Activated T-cell treated with anti-CD3 and anti-CD28 coated beads, Interleukin-2, amount 50 U/mL, for 24 hours (primary cell): Measurements from ENCODE around the gene GPRASP3.
"Not testable (repeated sequence)": the region's sequence is repeated elsewhere in the genome, so short reads cannot be mapped to it uniquely, and the experiment has no call there.

Source experiments
- DNase-seq: peaks from one replicate; pipeline ENCODE4 v3.0.0-alpha.2; 2020
- H3K27ac Mint-ChIP-seq: 2 replicates; pipeline ENCODE4 v1.8.0; 2020; ENCODE audit warnings: mild to moderate bottlenecking, mixed read lengths
- H3K27me3 Mint-ChIP-seq: 2 replicates; pipeline ENCODE4 v1.8.0; 2020; ENCODE audit warnings: mixed read lengths
- H3K36me3 Mint-ChIP-seq: 2 replicates; pipeline ENCODE4 v1.8.0; 2020; ENCODE audit warnings: low read depth, mixed read lengths
- H3K4me1 Mint-ChIP-seq: 2 replicates; pipeline ENCODE4 v1.8.0; 2020; ENCODE audit warnings: low read depth, mixed read lengths
- H3K4me3 Mint-ChIP-seq: 2 replicates; pipeline ENCODE4 v1.8.0; 2020; ENCODE audit warnings: mild to moderate bottlenecking, moderate library complexity, mixed read lengths
- H3K9me3 Mint-ChIP-seq: 2 replicates; pipeline ENCODE4 v1.8.0; 2020; ENCODE audit warnings: mixed read lengths

The GPRASP3 gene

GRCh38 chrX:102721169-102721506 is 595 bp downstream of the GPRASP3 start:
- not testable (repeated sequence) for H3K36me3 Mint-ChIP-seq, H3K9me3 Mint-ChIP-seq, H3K27me3 Mint-ChIP-seq, DNase-seq
- Mint-ChIP-seq H3K4me3 (peak overlapping the region; percentile 83), H3K4me1 (peaks cover 11% of the 10 kb centered on the region), H3K27ac (peak overlapping the region; percentile 88)

- Mint-ChIP-seq H3K27ac (no peak overlapping the region), H3K4me1 (peaks cover 11% of the 10 kb centered on the region), H3K4me3 (no peak overlapping the region), H3K27me3 (peaks cover 4% of the 10 kb centered on the region), H3K9me3 (no peaks in the 10 kb centered on the region), H3K36me3 (no peaks in the 10 kb centered on the region)
- no peak for DNase-seq
Observed at GRCh38 chrX:102723456-102723855, 2.9 kb downstream of the GPRASP3 start.

GRCh38 chrX:102727761-102728160 is 7.2 kb downstream of the GPRASP3 start:
- peaks cover 11% of the 10 kb centered on the region for H3K27me3 Mint-ChIP-seq
- H3K36me3 Mint-ChIP-seq: no peaks in the 10 kb centered on the region

DNA sequence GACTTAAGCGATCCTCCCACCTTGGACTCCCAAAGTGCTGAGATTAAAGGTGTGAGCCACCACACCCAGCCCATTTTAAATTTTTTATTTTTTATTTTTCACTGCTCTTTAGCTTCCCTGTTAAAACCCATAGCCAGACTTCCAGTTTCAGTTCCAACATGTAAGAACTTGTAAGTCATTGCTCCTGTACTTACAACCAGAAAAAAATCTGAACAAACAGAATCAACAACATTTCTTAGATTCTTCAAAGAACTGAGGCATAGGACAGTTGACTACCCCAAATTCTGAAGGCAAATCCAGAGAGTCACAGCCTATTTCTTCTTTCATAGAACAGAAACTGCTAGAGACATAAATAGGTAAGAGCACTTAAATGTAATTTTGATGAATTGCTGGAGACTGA is 8.1 kb downstream of the GPRASP3 start:
- peaks cover 11% of the 10 kb centered on the region for H3K27me3 Mint-ChIP-seq
- H3K27ac Mint-ChIP-seq: no peak overlapping the region
- H3K4me1 Mint-ChIP-seq: no peaks in the 10 kb centered on the region
- H3K9me3 Mint-ChIP-seq: no peaks in the 10 kb centered on the region
- H3K4me3 Mint-ChIP-seq: no peak overlapping the region
- H3K36me3 Mint-ChIP-seq: no peaks in the 10 kb centered on the region
- no peak for DNase-seq

More at GRCh38 chrX:102727761-102728160, 7.2 kb downstream of the GPRASP3 start:
- Mint-ChIP-seq H3K27ac (no peak overlapping the region), H3K4me1 (no peaks in the 10 kb centered on the region), H3K4me3 (no peak overlapping the region), H3K9me3 (no peaks in the 10 kb centered on the region)
- no peak for DNase-seq

DNA sequence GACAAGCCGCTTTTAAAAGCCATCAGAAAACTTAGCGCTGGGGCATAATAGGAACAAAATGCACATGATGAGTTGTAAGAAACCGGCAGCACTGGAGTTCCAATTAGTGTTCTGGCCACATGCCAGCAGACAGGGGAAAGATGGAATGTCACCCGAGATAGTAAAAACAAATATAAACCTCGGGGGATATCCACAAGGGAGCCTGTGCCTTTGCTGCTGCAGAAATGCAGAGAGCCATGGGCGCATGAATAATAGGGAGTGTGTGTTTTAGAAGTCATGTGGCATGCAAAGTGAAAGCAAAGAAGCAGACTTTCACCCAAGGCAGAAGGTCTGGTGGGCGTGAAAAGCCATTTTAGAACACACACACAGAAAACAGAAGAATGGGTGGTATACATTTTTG is 19.1 kb downstream of the GPRASP3 start:
- Mint-ChIP-seq H3K4me3 (no peak overlapping the region), H3K36me3 (no peaks in the 10 kb centered on the region), H3K27ac (no peak overlapping the region), H3K4me1 (peaks cover 3% of the 10 kb centered on the region), H3K9me3 (no peaks in the 10 kb centered on the region), H3K27me3 (peaks cover 4% of the 10 kb centered on the region)
- no peak for DNase-seq

DNA sequence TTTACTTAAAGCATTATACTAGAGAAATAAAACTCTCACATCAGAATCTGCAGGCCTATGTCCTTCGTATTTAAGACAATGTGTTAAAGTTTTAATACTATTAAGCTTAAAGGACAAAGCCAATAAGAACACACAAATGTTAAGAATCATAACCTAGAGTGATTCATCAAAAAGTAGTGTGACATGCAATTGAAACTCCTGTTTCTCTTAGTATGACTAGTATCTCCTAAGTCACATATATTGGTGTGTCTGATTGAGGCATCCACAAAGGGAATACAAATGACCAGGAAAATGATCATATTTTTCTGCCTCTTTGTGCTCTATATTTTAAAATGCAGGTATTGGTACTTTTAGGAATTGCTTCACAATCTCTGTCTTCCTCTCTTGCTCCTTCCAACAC is 23.8 kb downstream of the GPRASP3 start:
- Mint-ChIP-seq H3K36me3 (no peaks in the 10 kb centered on the region), H3K9me3 (no peaks in the 10 kb centered on the region), H3K27ac (no peak overlapping the region), H3K4me3 (no peak overlapping the region), H3K27me3 (peaks cover 10% of the 10 kb centered on the region), H3K4me1 (peaks cover 8% of the 10 kb centered on the region)
- no peak for DNase-seq

DNA sequence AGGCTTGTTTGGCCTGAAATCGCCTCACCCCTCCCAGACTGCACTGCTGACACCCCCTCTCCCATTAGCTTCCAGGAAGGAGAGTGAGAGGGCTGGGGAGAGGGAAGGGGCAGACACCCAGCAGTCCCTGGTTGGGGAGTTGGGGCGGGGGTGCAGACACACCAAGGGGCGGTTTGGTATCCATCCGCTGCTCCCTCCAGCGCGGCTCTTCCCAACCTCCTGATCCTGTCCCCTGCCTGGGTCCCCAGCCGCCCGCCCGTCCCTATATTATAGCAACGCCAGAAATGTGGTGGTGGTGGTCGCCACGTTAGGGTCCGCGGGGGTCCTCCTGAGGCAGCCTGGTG is 24.9 kb downstream of the GPRASP3 start:
- Mint-ChIP-seq H3K27ac (no peak overlapping the region), H3K27me3 (peaks cover 10% of the 10 kb centered on the region), H3K36me3 (no peaks in the 10 kb centered on the region), H3K4me1 (peaks cover 8% of the 10 kb centered on the region), H3K9me3 (no peaks in the 10 kb centered on the region), H3K4me3 (peak overlapping the region; percentile 76)
- DNase-seq: no peak

GRCh38 chrX:102745857-102746584 is 25.5 kb downstream of the GPRASP3 start:
- Mint-ChIP-seq H3K4me1 (peaks cover 8% of the 10 kb centered on the region), H3K4me3 (peak overlapping the region; percentile 76), H3K27ac (no peak overlapping the region), H3K9me3 (no peaks in the 10 kb centered on the region), H3K36me3 (no peaks in the 10 kb centered on the region), H3K27me3 (peaks cover 13% of the 10 kb centered on the region)
- peak; percentile 44 for DNase-seq

GRCh38 chrX:102765217-102765616 is 44.7 kb downstream of the GPRASP3 start:
- DNase-seq: no peak
- H3K27ac Mint-ChIP-seq: no peak overlapping the region
- peaks cover 4% of the 10 kb centered on the region for H3K36me3 Mint-ChIP-seq
- no peak overlapping the region for H3K4me3 Mint-ChIP-seq
- H3K9me3 Mint-ChIP-seq: no peaks in the 10 kb centered on the region
- H3K27me3 Mint-ChIP-seq: peaks cover 13% of the 10 kb centered on the region
- H3K4me1 Mint-ChIP-seq: peaks cover 10% of the 10 kb centered on the region

- H3K9me3 Mint-ChIP-seq: no peaks in the 10 kb centered on the region
- peaks cover 4% of the 10 kb centered on the region for H3K36me3 Mint-ChIP-seq
- H3K4me3 Mint-ChIP-seq: no peak overlapping the region
- H3K27ac Mint-ChIP-seq: no peak overlapping the region
- peaks cover 13% of the 10 kb centered on the region for H3K27me3 Mint-ChIP-seq
- DNase-seq: no peak
- H3K4me1 Mint-ChIP-seq: peaks cover 13% of the 10 kb centered on the region
Observed at GRCh38 chrX:102765809-102766208, 45.3 kb downstream of the GPRASP3 start.

- H3K27ac Mint-ChIP-seq: no peak overlapping the region
- peaks cover 9% of the 10 kb centered on the region for H3K27me3 Mint-ChIP-seq
- no peaks in the 10 kb centered on the region for H3K9me3 Mint-ChIP-seq
- no peak for DNase-seq
- H3K36me3 Mint-ChIP-seq: peaks cover 4% of the 10 kb centered on the region
- no peak overlapping the region for H3K4me3 Mint-ChIP-seq
- H3K4me1 Mint-ChIP-seq: peaks cover 13% of the 10 kb centered on the region
Observed at GRCh38 chrX:102767287-102767686, 46.7 kb downstream of the GPRASP3 start.

DNA sequence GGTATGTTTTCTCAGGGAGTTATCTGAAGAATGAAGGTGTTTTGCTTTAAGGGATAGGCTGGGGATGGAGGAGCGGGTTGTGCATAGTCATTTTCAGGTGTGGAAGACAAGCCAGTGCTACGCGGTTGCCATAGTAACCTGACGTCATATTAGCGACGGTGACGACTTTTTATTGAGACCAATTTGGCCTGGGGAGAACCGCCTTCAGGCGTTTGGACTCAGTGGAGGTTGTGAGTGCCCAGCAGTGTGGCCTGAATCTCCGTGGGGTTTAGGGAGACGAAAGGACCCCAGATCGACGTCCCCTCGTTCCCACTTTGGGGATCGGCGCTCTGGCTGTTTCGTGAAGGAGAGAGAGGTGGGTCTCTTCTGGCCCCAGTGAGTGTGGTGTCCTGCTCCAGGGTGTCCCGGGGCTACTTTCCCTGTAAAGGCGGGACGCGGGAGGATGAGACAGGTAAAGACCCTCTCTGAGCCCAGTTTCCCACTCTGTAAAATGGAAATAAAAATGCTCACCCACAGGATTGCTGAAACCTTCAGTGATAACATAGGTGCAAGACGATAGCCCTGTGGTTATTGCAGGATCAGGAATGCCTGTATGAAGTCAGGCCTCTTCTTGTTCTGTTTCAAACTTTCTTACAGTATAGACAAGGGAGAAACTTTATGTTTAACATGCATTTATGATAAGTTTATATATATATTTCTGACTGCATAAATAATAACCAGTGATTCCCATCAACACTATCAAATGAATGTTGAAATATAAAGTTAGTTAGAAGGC is 48.6 kb downstream of the GPRASP3 start:
- H3K4me3 Mint-ChIP-seq: peak overlapping the region; percentile 97
- DNase-seq: peak; percentile 82
- H3K27me3 Mint-ChIP-seq: peaks cover 7% of the 10 kb centered on the region
- no peaks in the 10 kb centered on the region for H3K9me3 Mint-ChIP-seq
- peak overlapping the region; percentile 95 for H3K27ac Mint-ChIP-seq
- peaks cover 13% of the 10 kb centered on the region for H3K4me1 Mint-ChIP-seq
- peaks cover 9% of the 10 kb centered on the region for H3K36me3 Mint-ChIP-seq
